Suprapubic skin (tissue), 4 donors: ENCODE data around the gene ATP10B. TPM values are rescaled to one million over a fixed set of nuclear protein-coding genes. Genes with fewer than 3 reads are reported as not detected.

Source experiments
- DNase-seq, 2 donors: peaks; one replicate each; pipeline ENCODE4 v3.0.0-alpha.2; 2019; ENCODE audit warnings: low spot score in 2 of 2
- H3K27ac ChIP-seq: fragments of 200-600 bp; sonication (generic); one replicate; pipeline ENCODE4 v1.5.1; 2019
- H3K27me3 ChIP-seq: fragments of 200-600 bp; sonication (generic); one replicate; pipeline ENCODE4 v1.5.1; 2019
- H3K36me3 ChIP-seq: fragments of 200-600 bp; sonication (generic); one replicate; pipeline ENCODE4 v1.5.1; 2019
- H3K4me1 ChIP-seq: fragments of 200-600 bp; sonication (generic); one replicate; pipeline ENCODE4 v1.5.1; 2019
- H3K4me3 ChIP-seq: fragments of 200-600 bp; sonication (generic); one replicate; pipeline ENCODE4 v1.5.1; 2019; ENCODE audit warnings: mild to moderate bottlenecking
- H3K9me3 ChIP-seq: fragments of 200-600 bp; sonication (generic); one replicate; pipeline ENCODE4 v1.5.1; 2019
- CTCF ChIP-seq, 2 donors: fragments of 200-600 bp in 1 of 2; fragments of 450-650 bp in 1 of 2; sonication (generic) in 1 of 2; IDR thresholded peaks; one replicate each; pipeline ENCODE4 v1.5.1; 2016 to 2019; ENCODE audit warnings: antibody characterized with exemption in 2 of 2, mild to moderate bottlenecking in 1 of 2, moderate library complexity in 1 of 2
- EP300 ChIP-seq: sonication (generic); formaldehyde crosslinking; IDR thresholded peaks from one replicate; pipeline ENCODE4 v1.6.1; 2017; ENCODE audit warnings: antibody characterized with exemption
- POLR2A ChIP-seq, 2 donors: fragments of 450-650 bp; IDR thresholded peaks; one replicate each; pipeline ENCODE4 v1.6.1; 2017; ENCODE audit warnings: antibody characterized with exemption in 2 of 2, mild to moderate bottlenecking in 2 of 2, moderate library complexity in 2 of 2
- POLR2AphosphoS5 ChIP-seq, 3 donors: sonication (generic); formaldehyde crosslinking; IDR thresholded peaks; one replicate each; pipeline ENCODE4 v1.6.1; 2017; ENCODE audit warnings: antibody characterized with exemption in 3 of 3
- WGBS: methylation state at CpG from one replicate; pipeline ENCODE4 v1.1.5; 2018; 5-methylcytosine and 5-hydroxymethylcytosine counted together
- total RNA-seq, 4 donors: library from RNA; depleted of rRNA; stranded (reverse); fragments of >200 nt; gene quantifications; one replicate each; pipeline ENCODE4 v1.1.0, GENCODE V29; 2016

Gene ATP10B
- total RNA-seq, 4 donors from 2014 or later, result 25.4 to 40.8 (median 29.2) TPM

GRCh38 chr5:160542840-160543239 lies 309.2 kb downstream of the ATP10B start:
- Histone ChIP-seq H3K36me3 (no peaks in the 10 kb centered on the region), H3K4me3 (no peak overlapping the region), H3K27me3 (no peaks in the 10 kb centered on the region), H3K4me1 (no peaks in the 10 kb centered on the region), H3K27ac (no peak overlapping the region), H3K9me3 (no peaks in the 10 kb centered on the region)
- TF ChIP-seq EP300 (no peak), CTCF (IDR thresholded peaks at IDR 0.05) (no peak), POLR2A (IDR thresholded peaks at IDR 0.05) (no peak), POLR2AphosphoS5 (IDR thresholded peaks at IDR 0.05) (no peak)
- WGBS, result 71% methylated on average over 2 of the region's 2 CpGs
- no peak for DNase-seq

GRCh38 chr5:160542281-160542680 lies 309.7 kb downstream of the ATP10B start:
- H3K27me3 ChIP-seq, result no peaks in the 10 kb centered on the region
- H3K4me1 ChIP-seq, result no peaks in the 10 kb centered on the region
- no peak for DNase-seq
- H3K9me3 ChIP-seq, result no peaks in the 10 kb centered on the region
- 61% methylated on average over 4 of the region's 4 CpGs for WGBS
- no peaks in the 10 kb centered on the region for H3K36me3 ChIP-seq
- TF ChIP-seq POLR2A (IDR thresholded peaks at IDR 0.05) (no peak), POLR2AphosphoS5 (IDR thresholded peaks at IDR 0.05) (no peak), EP300 (no peak), CTCF (IDR thresholded peaks at IDR 0.05) (no peak)
- H3K27ac ChIP-seq, result no peak overlapping the region
- no peak overlapping the region for H3K4me3 ChIP-seq

- no peak for TF ChIP-seq CTCF (IDR thresholded peaks at IDR 0.05)
- no peak for TF ChIP-seq EP300
- no peak for TF ChIP-seq POLR2A (IDR thresholded peaks at IDR 0.05)
- TF ChIP-seq POLR2AphosphoS5 (IDR thresholded peaks at IDR 0.05), result no peak
- H3K36me3 ChIP-seq, result no peaks in the 10 kb centered on the region
- no peaks in the 10 kb centered on the region for H3K9me3 ChIP-seq
- H3K27ac ChIP-seq, result no peak overlapping the region
- DNase-seq, result no peak
- no peak overlapping the region for H3K4me3 ChIP-seq
- H3K27me3 ChIP-seq, result no peaks in the 10 kb centered on the region
- H3K4me1 ChIP-seq, result no peaks in the 10 kb centered on the region
- 79% methylated on average over 1 of the region's 1 CpG for WGBS
Measured at GRCh38 chr5:160539431-160539830, 312.6 kb downstream of the ATP10B start.

GRCh38 chr5:160537940-160538339 lies 314.1 kb downstream of the ATP10B start:
- Histone ChIP-seq H3K36me3 (no peaks in the 10 kb centered on the region), H3K27ac (no peak overlapping the region), H3K27me3 (no peaks in the 10 kb centered on the region), H3K4me3 (no peak overlapping the region), H3K4me1 (no peaks in the 10 kb centered on the region), H3K9me3 (no peaks in the 10 kb centered on the region)
- TF ChIP-seq EP300, result no peak
- TF ChIP-seq CTCF (IDR thresholded peaks at IDR 0.05), result no peak
- no peak for TF ChIP-seq POLR2AphosphoS5 (IDR thresholded peaks at IDR 0.05)
- no peak for TF ChIP-seq POLR2A (IDR thresholded peaks at IDR 0.05)
- 93% methylated on average over 4 of the region's 4 CpGs for WGBS
- DNase-seq, result no peak

- no peaks in the 10 kb centered on the region for H3K4me1 ChIP-seq
- H3K4me3 ChIP-seq, result no peak overlapping the region
- DNase-seq, result no peak
- H3K27ac ChIP-seq, result no peak overlapping the region
- no peaks in the 10 kb centered on the region for H3K27me3 ChIP-seq
- H3K9me3 ChIP-seq, result no peaks in the 10 kb centered on the region
- H3K36me3 ChIP-seq, result no peaks in the 10 kb centered on the region
- no peak for TF ChIP-seq CTCF (IDR thresholded peaks at IDR 0.05)
Measured at GRCh38 chr5:160537116-160537515, 314.9 kb downstream of the ATP10B start.
